ENCODE results near the gene LCK. TPM values are rescaled to one million over a fixed set of nuclear protein-coding genes. Genes with fewer than 3 reads are reported as not detected.
A peak's percentile ranks its signal among the peaks of the same experiment; 100 is the strongest.

Gene LCK
- total and polyA plus RNA-seq, 9 of the 15 experiments (the other 6 are each of a cell fraction or from before 2014, with no cell fraction given), result 0.04 to 0.47 (median 0.13) TPM; not detected in 6

- TF ChIP-seq NELFE (IDR thresholded peaks at IDR 0.05; ENCODE audit: insufficient read depth, insufficient read length) (no peak), ZNF586 (CRISPR knock-in tag; conservative IDR thresholded peaks at IDR 0.05) (no peak), ZFPM2 (CRISPR knock-in tag; IDR thresholded peaks at IDR 0.05) (0 out of 2 replicates have a peak, but pooled peaks have one; percentile 69), NR2C2 (CRISPR knock-in tag; IDR thresholded peaks at IDR 0.05) (no peak), NR2C2 (tag; IDR thresholded peaks at IDR 0.05) (no peak), ZNF318 (IDR thresholded peaks at IDR 0.05; ENCODE audit: borderline replicate concordance in 1 of 2, low read depth in 1 of 2) (no peak), HDAC3 (IDR thresholded peaks at IDR 0.05; ENCODE audit: borderline replicate concordance, partially characterized antibody) (no peak), BCOR (IDR thresholded peaks at IDR 0.05) (0 out of 2 replicates have a peak, but pooled peaks have one; percentile 8), ZNF347 (CRISPR knock-in tag; IDR thresholded peaks at IDR 0.05; ENCODE audit: low read depth) (no peak), ZNF175 (CRISPR knock-in tag; IDR thresholded peaks at IDR 0.05; ENCODE audit: low read depth) (no peak), ZNF395 (CRISPR knock-in tag; IDR thresholded peaks at IDR 0.05) (no peak), KDM2B (CRISPR knock-in tag; IDR thresholded peaks at IDR 0.05) (peak; percentile 98), FOS (IDR thresholded peaks at IDR 0.05; ENCODE audit: extremely low read depth, insufficient read length) (no peak), SOX6 (IDR thresholded peaks at IDR 0.05) (no peak; the same call in 1 of the 2 replicates), CHD1 (IDR thresholded peaks at IDR 0.05; ENCODE audit: low read length) (peak; percentile 34), DEAF1 (CRISPR knock-in tag; IDR thresholded peaks at IDR 0.05) (peak; percentile 62; the same call in 1 of the 2 replicates)
Measured at GRCh38 chr1:32334864-32335534, 83.9 kb downstream of the LCK start (continued).

Data from K562 (cell line).